Measurements from ENCODE around the gene GATB.

Gene GATB

GRCh38 chr4:151807220-151807619, 46.4 kb upstream of the GATB start:
- Mint-ChIP-seq H3K4me1 (peaks cover 15% of the 10 kb centered on the region), H3K27me3 (ENCODE audit: low read depth) (peaks cover 11% of the 10 kb centered on the region), H3K27ac (peak overlapping the region in 1 of 3 experiments; percentile 42), H3K4me3 (no peak overlapping the region), H3K36me3 (ENCODE audit: low read depth) (no peaks in the 10 kb centered on the region), H3K9me3 (no peaks in the 10 kb centered on the region)
- no peak for TF ChIP-seq CTCF (IDR thresholded peaks at IDR 0.05; ENCODE audit: unreplicated experiment in 3 of 3)

- Mint-ChIP-seq H3K4me1 (peaks cover 15% of the 10 kb centered on the region), H3K36me3 (ENCODE audit: low read depth) (no peaks in the 10 kb centered on the region), H3K27me3 (ENCODE audit: low read depth) (peaks cover 11% of the 10 kb centered on the region), H3K9me3 (no peaks in the 10 kb centered on the region), H3K27ac (peak overlapping the region in 1 of 3 experiments; percentile 42), H3K4me3 (no peak overlapping the region)
- TF ChIP-seq CTCF (IDR thresholded peaks at IDR 0.05; ENCODE audit: unreplicated experiment in 3 of 3): no peak
Measured at GRCh38 chr4:151806511-151806927, 45.7 kb upstream of the GATB start.

- Mint-ChIP-seq H3K27me3 (ENCODE audit: low read depth) (peaks cover 3% of the 10 kb centered on the region), H3K9me3 (no peaks in the 10 kb centered on the region), H3K4me3 (no peak overlapping the region), H3K36me3 (ENCODE audit: low read depth) (no peaks in the 10 kb centered on the region), H3K4me1 (peaks cover 15% of the 10 kb centered on the region), H3K27ac (no peak overlapping the region)
- TF ChIP-seq CTCF (IDR thresholded peaks at IDR 0.05; ENCODE audit: unreplicated experiment in 3 of 3): no peak
Measured at GRCh38 chr4:151804821-151805220, 44.0 kb upstream of the GATB start.

- Mint-ChIP-seq H3K27ac (no peak overlapping the region), H3K9me3 (no peaks in the 10 kb centered on the region), H3K4me1 (peaks cover 15% of the 10 kb centered on the region), H3K27me3 (ENCODE audit: low read depth) (no peaks in the 10 kb centered on the region), H3K36me3 (ENCODE audit: low read depth) (no peaks in the 10 kb centered on the region), H3K4me3 (no peak overlapping the region)
- no peak for TF ChIP-seq CTCF (IDR thresholded peaks at IDR 0.05; ENCODE audit: unreplicated experiment in 3 of 3)
Measured at GRCh38 chr4:151804086-151804630, 43.4 kb upstream of the GATB start.

GRCh38 chr4:151803246-151803645, 42.4 kb upstream of the GATB start:
- no peak overlapping the region for H3K27ac Mint-ChIP-seq
- no peaks in the 10 kb centered on the region for H3K9me3 Mint-ChIP-seq
- TF ChIP-seq CTCF (IDR thresholded peaks at IDR 0.05; ENCODE audit: unreplicated experiment in 3 of 3): no peak
- peaks cover 15% of the 10 kb centered on the region for H3K4me1 Mint-ChIP-seq
- H3K36me3 Mint-ChIP-seq (ENCODE audit: low read depth): no peaks in the 10 kb centered on the region
- H3K4me3 Mint-ChIP-seq: no peak overlapping the region
- no peaks in the 10 kb centered on the region for H3K27me3 Mint-ChIP-seq (ENCODE audit: low read depth)
